Ishikawa (cell line): ENCODE results near the gene OXSR1.

Experiments used
- CEBPB ChIP-seq: IDR thresholded peaks from 2 replicates; pipeline ENCODE4 v1.6.1; 2012
- EP300 ChIP-seq: IDR thresholded peaks from 2 replicates; pipeline ENCODE4 v1.6.1; 2012; ENCODE audit warnings: borderline replicate concordance
- FOXM1 ChIP-seq: IDR thresholded peaks from 2 replicates; pipeline ENCODE4 v1.6.1; 2012; ENCODE audit warnings: low read depth, borderline replicate concordance
- NFIC ChIP-seq: IDR thresholded peaks from 2 replicates; pipeline ENCODE4 v1.6.1; 2012
- RAD21 ChIP-seq: IDR thresholded peaks from 2 replicates; pipeline ENCODE4 v1.6.1; 2012; ENCODE audit warnings: low read depth
- REST ChIP-seq: IDR thresholded peaks from 2 replicates; pipeline ENCODE4 v1.6.1; 2012; ENCODE audit warnings: low read depth, mild to moderate bottlenecking
- TAF1 ChIP-seq: IDR thresholded peaks from 2 replicates; pipeline ENCODE4 v1.6.1; 2012; ENCODE audit warnings: low read depth, mild to moderate bottlenecking
- TCF12 ChIP-seq: IDR thresholded peaks from 2 replicates; pipeline ENCODE4 v1.6.1; 2012; ENCODE audit warnings: low read depth
- TEAD4 ChIP-seq: IDR thresholded peaks from 2 replicates; pipeline ENCODE4 v1.6.1; 2012

GRCh38 chr3:38284756-38285150 lies 119.4 kb downstream of the OXSR1 start:
- no peak for TF ChIP-seq FOXM1
- no peak for TF ChIP-seq REST
- TF ChIP-seq EP300, result no peak
- no peak for TF ChIP-seq RAD21
- no peak for TF ChIP-seq NFIC
- no peak for TF ChIP-seq TAF1
- no peak for TF ChIP-seq CEBPB
- no peak for TF ChIP-seq TCF12
- no peak for TF ChIP-seq TEAD4
